Retinal pigment epithelial cell (primary cell): Measurements from ENCODE around the gene RGS5.

ENCODE experiments used
- DNase-seq: peaks from one replicate; pipeline ENCODE4 v3.0.0-alpha.2; 2010; ENCODE audit warnings: low read depth
- H3K4me3 ChIP-seq: 2 replicates; pipeline ENCODE4 v1.5.1; 2011; ENCODE audit warnings: mild to moderate bottlenecking, low read length, control low read depth, moderate library complexity
- TF ChIP-seq, protein P1 (sequence below): conservative IDR thresholded peaks from 2 replicates; pipeline ENCODE4 v1.5.1; 2011; ENCODE audit warnings: low read depth, low read length, control low read depth, inconsistent platforms

Gene RGS5

DNA sequence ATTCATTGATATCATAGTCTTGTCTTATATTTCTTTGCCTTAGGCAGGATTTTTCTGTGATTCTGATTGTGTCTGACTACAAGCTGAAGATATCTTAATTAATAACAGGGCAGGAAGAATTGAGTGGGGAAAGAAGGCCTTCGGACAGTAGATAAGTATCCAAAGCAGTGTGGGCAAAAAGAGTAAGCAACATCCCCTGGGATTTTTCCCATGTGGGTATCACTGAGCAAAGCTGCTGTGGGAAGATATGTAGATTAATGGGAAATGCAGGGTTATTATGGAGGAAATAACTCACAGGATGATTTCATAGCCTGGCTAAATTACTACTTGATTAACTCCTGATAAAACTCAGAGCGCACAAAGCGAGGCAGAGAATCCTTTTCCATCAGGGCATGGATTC lies 55.7 kb downstream of the RGS5 start:
- TF ChIP-seq, protein P1, sequence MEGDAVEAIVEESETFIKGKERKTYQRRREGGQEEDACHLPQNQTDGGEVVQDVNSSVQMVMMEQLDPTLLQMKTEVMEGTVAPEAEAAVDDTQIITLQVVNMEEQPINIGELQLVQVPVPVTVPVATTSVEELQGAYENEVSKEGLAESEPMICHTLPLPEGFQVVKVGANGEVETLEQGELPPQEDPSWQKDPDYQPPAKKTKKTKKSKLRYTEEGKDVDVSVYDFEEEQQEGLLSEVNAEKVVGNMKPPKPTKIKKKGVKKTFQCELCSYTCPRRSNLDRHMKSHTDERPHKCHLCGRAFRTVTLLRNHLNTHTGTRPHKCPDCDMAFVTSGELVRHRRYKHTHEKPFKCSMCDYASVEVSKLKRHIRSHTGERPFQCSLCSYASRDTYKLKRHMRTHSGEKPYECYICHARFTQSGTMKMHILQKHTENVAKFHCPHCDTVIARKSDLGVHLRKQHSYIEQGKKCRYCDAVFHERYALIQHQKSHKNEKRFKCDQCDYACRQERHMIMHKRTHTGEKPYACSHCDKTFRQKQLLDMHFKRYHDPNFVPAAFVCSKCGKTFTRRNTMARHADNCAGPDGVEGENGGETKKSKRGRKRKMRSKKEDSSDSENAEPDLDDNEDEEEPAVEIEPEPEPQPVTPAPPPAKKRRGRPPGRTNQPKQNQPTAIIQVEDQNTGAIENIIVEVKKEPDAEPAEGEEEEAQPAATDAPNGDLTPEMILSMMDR: no peak
- H3K4me3 ChIP-seq: no peak overlapping the region
- no peak for DNase-seq

DNA sequence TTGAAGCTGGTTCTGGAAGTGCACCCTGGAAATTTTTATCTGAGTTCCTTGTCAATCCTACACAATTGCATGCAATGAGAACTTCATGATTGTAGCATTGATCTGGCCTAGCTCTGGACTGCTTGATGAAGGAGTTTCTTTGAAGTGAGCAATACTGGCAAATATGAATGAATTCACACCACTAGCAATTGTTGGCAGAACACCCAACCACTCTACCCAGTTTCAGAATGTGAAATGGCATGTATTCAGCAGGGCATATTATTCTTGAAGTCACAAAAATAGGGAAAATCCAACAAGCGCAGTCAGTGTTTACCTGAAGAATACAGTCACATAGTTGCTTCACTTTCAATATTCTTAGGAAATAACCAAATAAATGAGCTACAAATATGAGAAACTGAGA lies 57.3 kb downstream of the RGS5 start:
- DNase-seq: no peak
- TF ChIP-seq, protein P1: no peak
- no peak overlapping the region for H3K4me3 ChIP-seq

DNA sequence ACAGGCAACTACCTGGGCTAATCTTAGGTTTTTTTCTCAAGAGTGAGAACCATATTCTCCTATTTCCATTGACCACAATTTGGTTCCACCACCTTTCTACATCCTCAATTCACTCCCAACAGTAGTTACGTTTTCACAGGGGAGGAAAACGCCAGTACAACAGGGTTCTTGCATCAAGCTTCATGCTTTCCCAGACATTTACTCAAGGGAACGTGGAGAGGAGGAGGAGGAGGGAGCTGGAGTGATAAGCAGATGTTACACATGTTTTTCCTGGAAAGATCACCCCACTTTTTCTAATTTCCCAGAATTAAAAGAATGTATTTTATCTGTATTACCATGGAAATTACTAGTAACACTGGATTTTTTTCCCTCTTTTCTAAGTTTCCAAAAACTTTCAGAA lies 58.3 kb downstream of the RGS5 start:
- TF ChIP-seq, protein P1: no peak
- no peak for DNase-seq
- H3K4me3 ChIP-seq: no peak overlapping the region

DNA sequence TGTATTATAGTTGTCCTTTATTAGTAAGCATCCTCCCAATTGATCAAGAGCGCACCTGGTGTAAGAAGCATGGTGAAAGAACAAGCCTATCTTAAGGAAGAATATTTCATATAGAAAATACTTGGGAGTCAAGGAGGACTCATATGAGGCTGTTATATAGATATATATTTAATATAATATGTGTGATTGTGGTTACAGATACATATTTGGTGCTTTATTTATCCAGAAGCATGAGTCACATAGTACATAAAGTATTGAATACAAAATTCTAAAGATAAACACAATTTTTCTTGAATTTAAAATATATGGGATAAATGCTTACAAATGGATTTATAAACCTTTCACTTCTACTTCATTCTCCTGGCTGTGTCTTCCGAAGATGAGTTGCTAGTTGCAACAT lies 60.6 kb downstream of the RGS5 start:
- no peak for DNase-seq
- TF ChIP-seq, protein P1: no peak
- no peak overlapping the region for H3K4me3 ChIP-seq

DNA sequence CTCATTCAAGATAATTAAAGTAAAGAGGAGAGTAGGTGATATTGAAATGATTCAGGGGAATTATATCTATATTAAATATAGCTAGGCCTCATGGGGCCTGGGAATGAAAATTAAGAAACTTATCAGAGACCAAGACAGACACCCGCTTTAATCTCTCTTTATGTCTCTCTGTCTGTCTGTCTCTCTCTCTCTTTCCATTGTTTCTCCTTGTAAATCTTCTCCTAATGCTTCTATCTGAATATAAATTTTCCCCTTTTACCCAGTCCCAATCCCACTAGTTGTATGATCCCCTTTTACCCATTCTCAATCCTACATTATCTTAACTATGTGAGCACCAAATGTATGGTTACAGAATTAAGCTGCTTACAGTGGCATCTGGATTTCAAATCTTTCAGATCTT lies 61.2 kb downstream of the RGS5 start:
- H3K4me3 ChIP-seq: no peak overlapping the region
- DNase-seq: no peak
- TF ChIP-seq, protein P1: no peak

DNA sequence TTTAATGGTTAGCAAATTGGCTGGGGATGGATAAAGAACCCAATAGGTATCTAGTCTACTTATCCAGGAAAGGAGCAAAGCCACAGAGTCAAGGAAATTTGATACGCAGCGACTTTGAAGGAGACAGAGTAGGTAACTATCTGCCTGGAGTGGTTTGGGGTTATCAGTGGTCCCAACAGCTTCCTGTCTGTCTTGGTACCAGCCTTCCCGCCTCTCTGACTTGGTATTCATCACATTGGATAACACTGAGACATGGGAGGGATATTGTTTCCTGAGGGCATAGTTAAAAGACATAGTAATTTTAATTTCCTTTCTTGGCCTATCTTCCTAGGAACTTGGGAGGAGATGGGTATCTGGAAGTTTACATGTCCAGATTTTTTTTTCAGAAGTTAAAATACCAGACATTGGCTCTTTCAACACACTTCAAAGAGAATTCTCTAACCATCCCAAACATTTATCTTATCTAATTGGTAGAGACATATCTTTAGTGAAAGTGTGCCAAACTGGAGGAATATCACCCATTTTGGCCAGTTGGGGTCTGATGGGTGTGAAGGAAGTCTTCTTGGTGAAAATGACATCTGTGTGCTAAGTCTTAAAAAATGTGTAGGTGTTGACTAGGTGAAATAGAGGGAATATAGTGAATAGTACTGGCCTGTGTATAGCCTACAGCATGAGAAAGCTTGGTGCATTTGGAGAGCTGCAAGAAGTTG lies 65.0 kb downstream of the RGS5 start:
- DNase-seq: no peak
- TF ChIP-seq, protein P1: no peak
- H3K4me3 ChIP-seq: no peak overlapping the region

DNA sequence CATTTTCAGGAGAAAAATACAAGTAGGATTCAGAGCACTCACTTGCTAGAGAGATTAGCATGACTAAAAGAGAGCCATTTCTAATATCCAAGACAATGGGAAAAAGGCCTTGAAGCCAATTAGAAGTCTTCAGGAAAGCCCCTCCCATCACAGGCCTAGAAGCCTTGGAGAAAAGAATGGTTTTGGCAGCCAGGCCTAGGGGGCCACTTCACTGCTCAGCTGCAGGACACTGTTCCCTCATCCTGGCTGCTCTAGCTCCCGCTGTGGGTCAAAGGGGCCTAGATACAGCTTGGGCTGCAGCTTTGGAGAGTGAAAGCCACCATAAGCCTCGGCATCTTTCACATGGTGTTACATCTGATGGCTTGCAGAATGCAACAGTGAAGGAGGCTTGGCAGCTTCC lies 70.7 kb downstream of the RGS5 start:
- no peak overlapping the region for H3K4me3 ChIP-seq
- TF ChIP-seq, protein P1: no peak
- no peak for DNase-seq
